ENCODE measurements around the gene NAXD. TPM values are rescaled to one million over a fixed set of nuclear protein-coding genes. Genes with fewer than 3 reads are reported as not detected.

NAXD gene
- total RNA-seq, 2 experiments from 2014 or later = 8.3 to 12.5 TPM

- H3K9me2 ChIP-seq (ENCODE audit: insufficient read depth, low read length) = no peaks in the 10 kb centered on the region
- peak overlapping the region; percentile 35 for H3K27ac ChIP-seq (ENCODE audit: low read depth, low read length, poor library complexity, severe bottlenecking)
- H2AFZ ChIP-seq (ENCODE audit: low read length) = no peak overlapping the region
- intact Hi-C loops (cut with micrococcal nuclease; ENCODE audit: unreplicated experiment) = no loop called here
- no peak overlapping the region for H3K4me2 ChIP-seq (ENCODE audit: low read length)
- H4K20me1 ChIP-seq (ENCODE audit: insufficient read depth, low read length) = no peaks in the 10 kb centered on the region
- ChIA-PET POLR2A (no interaction called here), CTCF (ENCODE audit: unreplicated experiment) (no interaction called here)
- no peak for DNase-seq (ENCODE audit: low spot score)
- H3K4me1 ChIP-seq (ENCODE audit: insufficient read depth, low read length, poor library complexity, severe bottlenecking) = peaks cover 13% of the 10 kb centered on the region
- no TSS peak for BruUV-seq (replicated peaks)
- H3K79me2 ChIP-seq (ENCODE audit: insufficient read depth, low read depth, low read length) = no peaks in the 10 kb centered on the region
- H3K9me3 ChIP-seq (ENCODE audit: low read length) = no peaks in the 10 kb centered on the region
- no peak overlapping the region for H3K4me3 ChIP-seq (ENCODE audit: low read depth, low read length, poor library complexity, severe bottlenecking)
- TF ChIP-seq EZH2phosphoT487 (IDR thresholded peaks at IDR 0.05; ENCODE audit: borderline replicate concordance, low read depth, low read length) = no peak
- no peak for TF ChIP-seq CTCF (conservative IDR thresholded peaks at IDR 0.05; ENCODE audit: low read length)
- H3K36me3 ChIP-seq (ENCODE audit: insufficient read depth, low read length) = peaks cover 53% of the 10 kb centered on the region; the same call in 1 of the 2 replicates
These were observed 70.1 kb downstream of the NAXD start for GRCh38 chr13:110685305-110686020.

GRCh38 chr13:110687736-110688135 is 72.4 kb downstream of the NAXD start:
- H3K36me3 ChIP-seq (ENCODE audit: insufficient read depth, low read length) = peaks cover 39% of the 10 kb centered on the region; the same call in 1 of the 2 replicates
- POLR2A ChIA-PET = no interaction called here
- TF ChIP-seq CTCF (conservative IDR thresholded peaks at IDR 0.05; ENCODE audit: low read length) = no peak
- TF ChIP-seq EZH2phosphoT487 (IDR thresholded peaks at IDR 0.05; ENCODE audit: borderline replicate concordance, low read depth, low read length) = no peak
- no peak for DNase-seq (ENCODE audit: low spot score)
- H3K79me2 ChIP-seq (ENCODE audit: insufficient read depth, low read depth, low read length) = no peaks in the 10 kb centered on the region
- H3K9me3 ChIP-seq (ENCODE audit: low read length) = no peaks in the 10 kb centered on the region
- intact Hi-C loops (cut with micrococcal nuclease; ENCODE audit: unreplicated experiment) = no loop called here
- H3K4me2 ChIP-seq (ENCODE audit: low read length) = no peak overlapping the region
- no peak overlapping the region for H3K27ac ChIP-seq (ENCODE audit: low read depth, low read length, poor library complexity, severe bottlenecking)
- H2AFZ ChIP-seq (ENCODE audit: low read length) = no peak overlapping the region
- no TSS peak for BruUV-seq (replicated peaks)
- H3K9me2 ChIP-seq (ENCODE audit: insufficient read depth, low read length) = no peaks in the 10 kb centered on the region
- H4K20me1 ChIP-seq (ENCODE audit: insufficient read depth, low read length) = no peaks in the 10 kb centered on the region
- H3K4me1 ChIP-seq (ENCODE audit: insufficient read depth, low read length, poor library complexity, severe bottlenecking) = peaks cover 13% of the 10 kb centered on the region
- H3K4me3 ChIP-seq (ENCODE audit: low read depth, low read length, poor library complexity, severe bottlenecking) = no peak overlapping the region
- CTCF ChIA-PET (ENCODE audit: unreplicated experiment) = no interaction called here

DNA sequence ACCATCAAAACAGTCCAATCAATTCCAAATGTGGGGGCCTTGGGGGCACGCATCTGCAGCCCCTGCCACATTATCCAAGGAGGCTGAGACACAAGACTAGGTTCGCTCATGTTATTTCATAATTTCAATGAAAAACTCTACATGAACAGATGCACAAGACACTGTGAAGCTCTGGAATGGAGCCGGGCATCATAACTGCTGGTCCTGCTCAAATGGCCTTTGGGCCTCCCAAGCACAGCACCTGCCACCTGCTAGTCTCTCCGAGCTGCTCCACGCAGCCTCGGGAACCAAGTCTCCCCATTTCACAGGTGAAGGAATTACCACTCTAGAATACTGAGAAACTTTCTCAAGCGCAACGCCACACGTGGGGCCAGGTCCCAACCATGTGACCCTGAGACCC is 73.7 kb downstream of the NAXD start:
- no peak overlapping the region for H3K27ac ChIP-seq (ENCODE audit: low read depth, low read length, poor library complexity, severe bottlenecking)
- H2AFZ ChIP-seq (ENCODE audit: low read length) = no peak overlapping the region
- TF ChIP-seq CTCF (conservative IDR thresholded peaks at IDR 0.05; ENCODE audit: low read length) (no peak), EZH2phosphoT487 (IDR thresholded peaks at IDR 0.05; ENCODE audit: borderline replicate concordance, low read depth, low read length) (no peak)
- H3K79me2 ChIP-seq (ENCODE audit: insufficient read depth, low read depth, low read length) = no peaks in the 10 kb centered on the region
- DNase-seq (ENCODE audit: low spot score) = no peak
- H3K9me2 ChIP-seq (ENCODE audit: insufficient read depth, low read length) = no peaks in the 10 kb centered on the region
- peaks cover 13% of the 10 kb centered on the region for H3K4me1 ChIP-seq (ENCODE audit: insufficient read depth, low read length, poor library complexity, severe bottlenecking)
- H3K4me2 ChIP-seq (ENCODE audit: low read length) = no peak overlapping the region
- no peaks in the 10 kb centered on the region for H3K9me3 ChIP-seq (ENCODE audit: low read length)
- no TSS peak for BruUV-seq (replicated peaks)
- H4K20me1 ChIP-seq (ENCODE audit: insufficient read depth, low read length) = no peaks in the 10 kb centered on the region
- H3K4me3 ChIP-seq (ENCODE audit: low read depth, low read length, poor library complexity, severe bottlenecking) = no peak overlapping the region
- peaks cover 32% of the 10 kb centered on the region for H3K36me3 ChIP-seq (ENCODE audit: insufficient read depth, low read length)
- intact Hi-C loops (cut with micrococcal nuclease; ENCODE audit: unreplicated experiment) = no loop called here
- ChIA-PET CTCF (ENCODE audit: unreplicated experiment) (no interaction called here), POLR2A (interaction anchor here (1.0 kb wide), 1 partner anchor 15 kb away, joined by 4 read pairs; no protein-coding TSS in a partner anchor)
